IMR-90 (cell line): Measurements from ENCODE around the gene PPP1R9B. TPM values are rescaled to one million over a fixed set of nuclear protein-coding genes. Genes with fewer than 3 reads are reported as not detected.

Source experiments
- ATAC-seq: fragments of 200-7000 bp; cut with Tn5 transposase; 2 replicates; pipeline ENCODE4 v1.9.1; 2020; ENCODE audit warnings: low read depth, mild to moderate bottlenecking, moderate library complexity
- BruUV-seq: library from RNA; stranded (reverse); fragments of 400-500 nt; replicated peaks from 2 replicates; lab custom pipeline; 2021; lab: Mats Ljungman, UMichigan
- CTCF ChIA-PET: fragments of 300-600 bp; formaldehyde crosslinking; extraction: SDS; loops from one replicate; lab custom pipeline; 2021; ENCODE audit warnings: antibody characterized with exemption; lab: Yijun Ruan, JAX
- POLR2A ChIA-PET: fragments of 300-600 bp; sonication (Branson Sonifier 250); formaldehyde crosslinking; loops from one replicate; lab custom pipeline; 2022; ENCODE audit warnings: antibody characterized with exemption; ENCODE audit not compliant: unreplicated experiment; lab: Charles Lee
- DNase-seq: peaks from one replicate; pipeline ENCODE4 v3.0.0; 2013
- H2AFZ ChIP-seq: replicated peaks from 2 replicates; pipeline ENCODE3; 2013; ENCODE audit warnings: low read length, mild to moderate bottlenecking; ENCODE audit not compliant: poor library complexity
- H2AK5ac ChIP-seq: 2 replicates; pipeline ENCODE4 v1.6.1; 2013; ENCODE audit warnings: low read depth, low read length, inconsistent platforms
- H2AK9ac ChIP-seq: replicated peaks from 2 replicates; pipeline ENCODE3; 2013; ENCODE audit warnings: mild to moderate bottlenecking, low read depth, low read length, moderate library complexity; ENCODE audit not compliant: poor library complexity
- H2BK120ac ChIP-seq: 2 replicates; pipeline ENCODE4 v1.6.1; 2013; ENCODE audit warnings: low read depth, low read length, inconsistent platforms
- H2BK15ac ChIP-seq: 3 replicates; pipeline ENCODE4 v1.6.1; 2013; ENCODE audit warnings: low read depth, low read length, inconsistent platforms
- H2BK20ac ChIP-seq: 2 replicates; pipeline ENCODE4 v1.6.1; 2013; ENCODE audit warnings: low read depth, mild to moderate bottlenecking, inconsistent platforms, low read length, moderate library complexity
- H2BK5ac ChIP-seq: 2 replicates; pipeline ENCODE4 v1.6.1; 2013; ENCODE audit warnings: mild to moderate bottlenecking, low read depth, low read length, inconsistent platforms; ENCODE audit not compliant: poor library complexity, severe bottlenecking
- H3K14ac ChIP-seq: replicated peaks from 2 replicates; pipeline ENCODE4 v1.6.1; 2013; ENCODE audit warnings: low read depth, low read length, inconsistent platforms
- H3K18ac ChIP-seq: 2 replicates; pipeline ENCODE4 v1.6.1; 2013; ENCODE audit warnings: low read depth, low read length, control low read depth
- H3K23ac ChIP-seq: 2 replicates; pipeline ENCODE4 v1.6.1; 2013; ENCODE audit warnings: low read depth, low read length, inconsistent platforms
- H3K27ac ChIP-seq: 2 replicates; pipeline ENCODE4 v1.5.1; 2013; ENCODE audit warnings: mild to moderate bottlenecking, control low read depth, low read length; ENCODE audit not compliant: insufficient read depth
- H3K27me3 ChIP-seq: 2 replicates; pipeline ENCODE4 v1.6.1; 2013; ENCODE audit warnings: low read length; ENCODE audit not compliant: control insufficient read depth, insufficient read depth
- H3K36me3 ChIP-seq: 2 replicates; pipeline ENCODE4 v1.6.1; 2013; ENCODE audit warnings: low read length, mixed read lengths; ENCODE audit not compliant: control insufficient read depth, insufficient read depth
- H3K4ac ChIP-seq: 2 replicates; pipeline ENCODE4 v1.6.1; 2013; ENCODE audit warnings: low read depth, low read length, inconsistent platforms
- H3K4me1 ChIP-seq: 2 replicates; pipeline ENCODE4 v1.6.1; 2013; ENCODE audit warnings: low read length, mixed read lengths; ENCODE audit not compliant: control insufficient read depth, insufficient read depth
- H3K4me2 ChIP-seq: 2 replicates; pipeline ENCODE4 v1.6.1; 2013; ENCODE audit warnings: low read depth, mild to moderate bottlenecking, control low read depth, low read length, moderate library complexity
- H3K4me3 ChIP-seq: 2 replicates; pipeline ENCODE4 v1.5.1; 2013; ENCODE audit warnings: low read depth, mild to moderate bottlenecking, control low read depth, low read length, moderate library complexity; ENCODE audit not compliant: insufficient read depth
- H3K56ac ChIP-seq: 2 replicates; pipeline ENCODE4 v1.6.1; 2013; ENCODE audit warnings: low read length, inconsistent platforms; ENCODE audit not compliant: insufficient read depth; ENCODE audit errors: extremely low read depth
- H3K79me1 ChIP-seq, 2 experiments: 2 replicates each; pipeline ENCODE4 v1.6.1; 2013; ENCODE audit warnings: low read length in 2 of 2, inconsistent platforms in 1 of 2, low read depth in 1 of 2
- H3K9ac ChIP-seq: 2 replicates; pipeline ENCODE4 v1.6.1; 2013; ENCODE audit warnings: low read depth, low read length, control low read depth
- H3K9me1 ChIP-seq: 2 replicates; pipeline ENCODE4 v1.6.1; 2013; ENCODE audit warnings: low read length, inconsistent platforms; ENCODE audit not compliant: insufficient read depth
- H3K9me3 ChIP-seq: 2 replicates; pipeline ENCODE4 v1.6.1; 2013; ENCODE audit warnings: low read length; ENCODE audit not compliant: control insufficient read depth, insufficient read depth
- H4K20me1 ChIP-seq: 2 replicates; pipeline ENCODE4 v1.6.1; 2013; ENCODE audit warnings: low read length, inconsistent platforms; ENCODE audit not compliant: insufficient read depth
- H4K5ac ChIP-seq: 2 replicates; pipeline ENCODE4 v1.6.1; 2013; ENCODE audit warnings: mild to moderate bottlenecking, low read depth, low read length, control low read depth
- H4K8ac ChIP-seq, 2 experiments: 2 replicates each; pipeline ENCODE4 v1.6.1; 2013; ENCODE audit warnings: low read depth in 2 of 2, low read length in 2 of 2, control low read depth in 1 of 2, inconsistent platforms in 1 of 2
- H4K91ac ChIP-seq: 2 replicates; pipeline ENCODE4 v1.6.1; 2013; ENCODE audit warnings: low read depth, low read length, inconsistent platforms; ENCODE audit not compliant: insufficient read depth
- MAFK ChIP-seq: IDR thresholded peaks from 2 replicates; pipeline ENCODE4 v1.6.1; 2012; ENCODE audit warnings: low read depth, low read length, improper control_type of control experiment
- RFX5 ChIP-seq: IDR thresholded peaks from 2 replicates; pipeline ENCODE4 v1.8.0; 2012; ENCODE audit warnings: low read depth, mild to moderate bottlenecking, low read length, moderate library complexity
- WGBS, 2 experiments: methylation state at CpG; one replicate each; pipeline versions ENCODE4 v1.1.5 to v1.1.7; 2013; ENCODE audit warnings: missing lambda C conversion rate in 2 of 2; ENCODE audit not compliant: insufficient read length in 1 of 2; ENCODE audit errors: extremely low coverage in 2 of 2; 5-methylcytosine and 5-hydroxymethylcytosine counted together
- dilution Hi-C: fragments of 300-500 bp; cut with HindIII; formaldehyde crosslinking; loops from one replicate; pipeline ENCODE4 v1.14.3; 2018; ENCODE audit warnings: low sequenced_read_pairs; ENCODE audit not compliant: unreplicated experiment
- in situ Hi-C: fragments of 300-500 bp; cut with MboI; formaldehyde crosslinking; loops from 3 replicates; pipeline ENCODE4 v1.14.3; 2019; ENCODE audit warnings: low sequenced_read_pairs, inconsistent platforms, mixed read lengths
- intact Hi-C: fragments of 100-400 bp; cut with micrococcal nuclease; formaldehyde crosslinking; loops from 2 replicates; pipeline ENCODE4 v1.10.0; 2022
- polyA plus RNA-seq, 3 experiments: library from polyadenylated mRNA; depleted of rRNA; stranded (reverse); fragments of >200 nt; gene quantifications; 2 replicates each; pipeline ENCODE4 v1.2.3, GENCODE V29; 2012; ENCODE audit warnings: low replicate concordance in 1 of 3
- total RNA-seq: library from RNA; depleted of rRNA; stranded (reverse); fragments of >200 nt; gene quantifications from 2 replicates; pipeline ENCODE4 v1.2.3, GENCODE V29; 2012

Gene PPP1R9B
- total and polyA plus RNA-seq, 2 of the 4 experiments (the other 2 are of a cell fraction) = 23.0 to 28.0 TPM

DNA sequence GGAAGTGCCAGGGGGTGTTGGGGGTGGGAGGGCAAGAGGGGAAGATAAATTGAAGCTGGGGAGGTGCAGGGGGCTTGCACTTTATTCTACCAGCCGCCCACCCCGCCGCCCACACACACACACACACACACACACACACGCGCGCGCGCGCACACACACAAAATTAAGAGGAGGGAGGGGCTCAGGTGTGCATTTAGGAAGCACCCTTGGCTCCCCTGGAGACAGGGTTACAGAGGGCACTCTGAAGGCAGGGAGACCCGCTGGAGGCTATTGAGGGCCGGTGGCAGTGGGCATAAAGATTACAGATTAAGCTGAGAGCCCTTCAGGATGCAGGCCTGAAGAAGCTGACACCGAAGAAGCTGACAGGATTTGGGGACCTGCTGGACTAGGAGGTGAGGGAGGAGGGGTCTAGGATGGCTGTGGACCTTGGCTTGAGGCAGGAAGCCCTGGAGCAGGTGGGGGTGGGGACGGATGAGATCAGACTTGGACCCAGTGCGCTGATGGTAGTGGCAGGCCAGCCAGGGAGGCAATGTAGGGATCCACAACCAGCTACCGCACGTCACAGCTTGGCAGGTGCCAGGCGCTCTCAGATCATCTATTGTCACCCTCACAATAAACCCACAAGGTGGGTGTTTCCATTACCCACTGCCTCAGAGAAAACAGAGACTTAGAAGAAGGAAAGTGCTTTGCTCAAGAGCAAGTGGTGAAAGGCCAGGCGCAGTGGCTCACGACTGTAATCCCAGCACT lies 19.7 kb downstream of the PPP1R9B start:
- DNase-seq = no peak
- H2BK20ac ChIP-seq = no peak overlapping the region

More for the DNA sequence above, 19.7 kb downstream of the PPP1R9B start:
- Histone ChIP-seq H3K14ac (0 out of 2 replicates have a peak overlapping the region, but pooled peaks have one; percentile 53), H2AFZ (peak overlapping the region; percentile 89), H3K27ac (no peak overlapping the region; the same call in 1 of the 2 replicates), H4K20me1 (peaks cover 19% of the 10 kb centered on the region), H2BK15ac (no peak overlapping the region), H2AK9ac (peak overlapping the region; percentile 5), H3K4me1 (peaks cover 20% of the 10 kb centered on the region), H3K9me1 (peaks cover 12% of the 10 kb centered on the region), H4K5ac (no peak overlapping the region), H3K18ac (no peak overlapping the region), H3K56ac (no peak overlapping the region), H3K4me2 (no peak overlapping the region; the same call in 1 of the 2 replicates), H3K23ac (peak overlapping the region; percentile 67; the same call in 1 of the 2 replicates), H3K36me3 (peaks cover 15% of the 10 kb centered on the region; the same call in 1 of the 2 replicates), H2BK5ac (no peak overlapping the region), H2AK5ac (peak overlapping the region; percentile 76), H3K9ac (no peak overlapping the region), H4K8ac (peak overlapping the region in 1 of 2 experiments; percentile 22; a peak in 1 of 4 replicates), H3K27me3 (no peaks in the 10 kb centered on the region), H3K4me3 (peak overlapping the region; percentile 59; the same call in 1 of the 2 replicates), H3K4ac (no peak overlapping the region; the same call in 1 of the 2 replicates), H2BK120ac (no peak overlapping the region), H3K79me1 (peaks cover 3 to 40% of the 10 kb centered on the region in 2 experiments; a peak in 3 of 4 replicates), H4K91ac (peak overlapping the region; percentile 41; the same call in 1 of the 2 replicates), H3K9me3 (no peaks in the 10 kb centered on the region)
- intact Hi-C loops (no loop called here), in situ Hi-C loops (no loop called here), dilution Hi-C loops (no loop called here)
- 42% methylated on average over 4 of the region's 19 CpGs; no CpG with 5 or more reads in 1 of the 2 experiments for WGBS, 2 experiments
- no TSS peak for BruUV-seq
- POLR2A ChIA-PET = interaction anchor here (0.6 kb wide), 1 partner anchor 327 kb away, joined by 3 read pairs; no protein-coding TSS in a partner anchor
- no peak for TF ChIP-seq MAFK
- TF ChIP-seq RFX5 = no peak
- CTCF ChIA-PET = interaction anchor here (0.9 kb wide), 1 partner anchor 9 kb away, joined by 3 read pairs; no protein-coding TSS in a partner anchor
- ATAC-seq = no peak
